Sigmoid colon (tissue), 4 donors: ENCODE data around the gene ABHD2.

Source experiments
- EP300 ChIP-seq, 4 donors: sonication (generic); formaldehyde crosslinking; IDR thresholded peaks; one replicate each; pipeline ENCODE4 v1.6.1; 2017; ENCODE audit warnings: antibody characterized with exemption in 4 of 4
- POLR2A ChIP-seq, 2 donors: fragments of 450-650 bp; IDR thresholded peaks; one replicate each; pipeline ENCODE4 v1.6.1; 2016; ENCODE audit warnings: antibody characterized with exemption in 2 of 2, mild to moderate bottlenecking in 2 of 2, moderate library complexity in 2 of 2
- TF ChIP-seq, protein P1 (sequence below), 4 experiments: fragments of 450-650 bp in 3 of 4; fragments of 200-600 bp in 1 of 4; IDR thresholded peaks; one replicate each; pipeline ENCODE4 v1.5.1; 2016 to 2019; ENCODE audit warnings: antibody characterized with exemption in 4 of 4, mild to moderate bottlenecking in 3 of 4, moderate library complexity in 2 of 4

DNA sequence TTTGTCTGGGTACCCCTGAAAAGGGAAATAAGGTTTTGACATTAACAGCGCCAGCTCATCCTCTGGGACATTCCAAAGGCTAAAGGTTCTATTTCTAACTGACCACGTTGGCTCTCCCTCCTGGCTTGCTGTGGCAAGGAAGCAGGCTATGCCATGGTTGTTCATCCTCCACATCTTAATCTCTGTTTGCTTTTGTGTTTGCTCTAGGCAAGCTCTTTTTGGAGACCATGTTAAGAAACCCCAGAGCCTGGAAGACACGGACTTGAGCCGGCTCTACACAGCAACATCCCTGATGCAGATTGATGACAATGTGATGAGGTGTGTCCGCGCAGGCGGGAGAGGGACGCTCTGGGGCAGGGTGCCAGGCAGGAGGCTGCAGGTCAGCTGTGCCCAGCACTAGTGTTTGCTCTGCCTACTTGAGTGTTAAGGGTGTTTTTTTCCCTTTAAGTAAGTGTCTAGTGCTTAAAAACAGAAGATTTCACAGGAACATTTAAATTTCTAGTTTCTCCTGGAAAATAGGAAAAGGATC, 99.8 kb downstream of the ABHD2 start:
- TF ChIP-seq POLR2A (IDR thresholded peaks at IDR 0.05) (no peak), EP300 (IDR thresholded peaks at IDR 0.05) (no peak)
- TF ChIP-seq, protein P1, sequence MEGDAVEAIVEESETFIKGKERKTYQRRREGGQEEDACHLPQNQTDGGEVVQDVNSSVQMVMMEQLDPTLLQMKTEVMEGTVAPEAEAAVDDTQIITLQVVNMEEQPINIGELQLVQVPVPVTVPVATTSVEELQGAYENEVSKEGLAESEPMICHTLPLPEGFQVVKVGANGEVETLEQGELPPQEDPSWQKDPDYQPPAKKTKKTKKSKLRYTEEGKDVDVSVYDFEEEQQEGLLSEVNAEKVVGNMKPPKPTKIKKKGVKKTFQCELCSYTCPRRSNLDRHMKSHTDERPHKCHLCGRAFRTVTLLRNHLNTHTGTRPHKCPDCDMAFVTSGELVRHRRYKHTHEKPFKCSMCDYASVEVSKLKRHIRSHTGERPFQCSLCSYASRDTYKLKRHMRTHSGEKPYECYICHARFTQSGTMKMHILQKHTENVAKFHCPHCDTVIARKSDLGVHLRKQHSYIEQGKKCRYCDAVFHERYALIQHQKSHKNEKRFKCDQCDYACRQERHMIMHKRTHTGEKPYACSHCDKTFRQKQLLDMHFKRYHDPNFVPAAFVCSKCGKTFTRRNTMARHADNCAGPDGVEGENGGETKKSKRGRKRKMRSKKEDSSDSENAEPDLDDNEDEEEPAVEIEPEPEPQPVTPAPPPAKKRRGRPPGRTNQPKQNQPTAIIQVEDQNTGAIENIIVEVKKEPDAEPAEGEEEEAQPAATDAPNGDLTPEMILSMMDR (IDR thresholded peaks at IDR 0.05) = no peak
